Ovary (tissue), 3 donors: ENCODE measurements around the gene GRIN2A.

Experiments
- EP300 ChIP-seq: sonication (generic); formaldehyde crosslinking; IDR thresholded peaks from one replicate; pipeline ENCODE4 v1.6.1; 2017; ENCODE audit warnings: antibody characterized with exemption
- TF ChIP-seq, protein P1 (sequence below), 3 donors: fragments of 450-650 bp in 2 of 3; fragments of 200-600 bp in 1 of 3; IDR thresholded peaks; one replicate each; pipeline versions ENCODE4 v1.5.1 to v1.8.0; 2016 to 2022; ENCODE audit warnings: antibody characterized with exemption in 3 of 3, mild to moderate bottlenecking in 1 of 3
- donor health status: DM: no; HTN: no; CAD: no.

GRCh38 chr16:10083301-10083700 lies 98.9 kb downstream of the GRIN2A start:
- TF ChIP-seq, protein P1, sequence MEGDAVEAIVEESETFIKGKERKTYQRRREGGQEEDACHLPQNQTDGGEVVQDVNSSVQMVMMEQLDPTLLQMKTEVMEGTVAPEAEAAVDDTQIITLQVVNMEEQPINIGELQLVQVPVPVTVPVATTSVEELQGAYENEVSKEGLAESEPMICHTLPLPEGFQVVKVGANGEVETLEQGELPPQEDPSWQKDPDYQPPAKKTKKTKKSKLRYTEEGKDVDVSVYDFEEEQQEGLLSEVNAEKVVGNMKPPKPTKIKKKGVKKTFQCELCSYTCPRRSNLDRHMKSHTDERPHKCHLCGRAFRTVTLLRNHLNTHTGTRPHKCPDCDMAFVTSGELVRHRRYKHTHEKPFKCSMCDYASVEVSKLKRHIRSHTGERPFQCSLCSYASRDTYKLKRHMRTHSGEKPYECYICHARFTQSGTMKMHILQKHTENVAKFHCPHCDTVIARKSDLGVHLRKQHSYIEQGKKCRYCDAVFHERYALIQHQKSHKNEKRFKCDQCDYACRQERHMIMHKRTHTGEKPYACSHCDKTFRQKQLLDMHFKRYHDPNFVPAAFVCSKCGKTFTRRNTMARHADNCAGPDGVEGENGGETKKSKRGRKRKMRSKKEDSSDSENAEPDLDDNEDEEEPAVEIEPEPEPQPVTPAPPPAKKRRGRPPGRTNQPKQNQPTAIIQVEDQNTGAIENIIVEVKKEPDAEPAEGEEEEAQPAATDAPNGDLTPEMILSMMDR (IDR thresholded peaks at IDR 0.05), result no peak
- TF ChIP-seq EP300, result no peak
